Inflammatory macrophage treated with lipopolysaccharide for 4 hours (primary cell): ENCODE results near the gene SLU7.

Experiments used
- DNase-seq: peaks from one replicate; pipeline ENCODE4 v3.0.0-alpha.2; 2020

The SLU7 gene

GRCh38 chr5:160418561-160419457, at the start of gene SLU7:
SLU7 (minus strand) TSS chr5:160419081; CDS start chr5:160415294, 3,787 bp downstream.
- DNase-seq: peak; percentile 98

- no peak for DNase-seq
These were observed 49.6 kb upstream of the SLU7 start for GRCh38 chr5:160468363-160468975.

GRCh38 chr5:160467555-160468362, 48.9 kb upstream of the SLU7 start:
- DNase-seq: peak; percentile 97

GRCh38 chr5:160466889-160467554, 48.1 kb upstream of the SLU7 start:
- DNase-seq: no peak

- no peak for DNase-seq
These were observed 47.2 kb upstream of the SLU7 start for GRCh38 chr5:160466116-160466515.

GRCh38 chr5:160464466-160464797, 45.6 kb upstream of the SLU7 start:
- no peak for DNase-seq

GRCh38 chr5:160463740-160464465, 45.0 kb upstream of the SLU7 start:
- peak; percentile 64 for DNase-seq

GRCh38 chr5:160463227-160463626, 44.3 kb upstream of the SLU7 start:
- DNase-seq: no peak

GRCh38 chr5:160462167-160462566, 43.3 kb upstream of the SLU7 start:
- no peak for DNase-seq

- no peak for DNase-seq
These were observed 42.5 kb upstream of the SLU7 start for GRCh38 chr5:160461378-160461777.

- no peak for DNase-seq
These were observed 41.6 kb upstream of the SLU7 start for GRCh38 chr5:160460377-160461049.

GRCh38 chr5:160458806-160459800, 40.2 kb upstream of the SLU7 start:
- peak; percentile 92 for DNase-seq

GRCh38 chr5:160457252-160457651, 38.4 kb upstream of the SLU7 start:
- DNase-seq: no peak

GRCh38 chr5:160456480-160457177, 37.7 kb upstream of the SLU7 start:
- no peak for DNase-seq

- DNase-seq: no peak
These were observed 36.7 kb upstream of the SLU7 start for GRCh38 chr5:160455600-160455999.

- DNase-seq: peak; percentile 61
These were observed 34.9 kb upstream of the SLU7 start for GRCh38 chr5:160453751-160454150.

- peak; percentile 91 for DNase-seq
These were observed 33.9 kb upstream of the SLU7 start for GRCh38 chr5:160452795-160453194.

- peak; percentile 63 for DNase-seq
These were observed 33.2 kb upstream of the SLU7 start for GRCh38 chr5:160452036-160452435.

GRCh38 chr5:160451281-160451680, 32.4 kb upstream of the SLU7 start:
- DNase-seq: no peak
